ENCODE results near the gene TNFRSF12A.

DNA sequence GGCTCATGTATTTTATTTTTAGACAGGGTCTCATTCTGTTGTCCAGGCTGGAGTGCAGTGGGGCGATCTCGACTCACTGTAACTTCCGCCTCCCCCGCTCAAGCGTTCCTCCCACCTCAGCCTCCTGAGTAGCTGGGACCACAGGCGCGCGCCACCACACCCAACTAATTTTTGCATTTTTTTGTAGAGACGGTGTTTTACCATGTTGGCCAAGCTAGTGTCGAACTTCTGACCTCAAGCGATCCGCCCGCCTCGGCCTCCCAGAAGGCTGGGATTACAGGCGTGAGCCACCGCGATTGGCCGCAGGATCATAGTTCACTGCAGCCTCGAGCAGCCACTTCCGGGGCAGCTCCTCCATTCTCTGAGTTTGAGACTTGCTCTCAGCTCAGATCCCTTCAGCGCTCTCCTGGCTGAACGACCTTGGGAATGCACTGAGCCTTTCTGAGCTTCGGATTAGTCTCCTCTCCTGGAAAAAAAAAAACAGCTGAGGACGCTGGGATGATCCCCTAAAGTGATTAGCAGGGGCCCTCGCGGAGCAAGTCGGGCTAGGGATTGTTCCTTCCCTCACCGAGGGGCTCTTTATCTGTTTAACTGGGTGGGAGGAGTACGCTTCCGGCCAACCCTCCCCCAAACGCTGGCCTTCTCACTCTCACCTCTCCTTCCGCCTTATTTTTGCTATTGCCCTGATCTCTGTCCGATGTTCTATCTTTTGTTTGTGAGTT, 38.8 kb upstream of the TNFRSF12A start:
- TF ChIP-seq CTCF (IDR thresholded peaks at IDR 0.05) (no peak), POLR2A (IDR thresholded peaks at IDR 0.05) (no peak)
